SK-MEL-5 (cell line): ENCODE measurements around the gene ZCCHC8. TPM values are rescaled to one million over a fixed set of nuclear protein-coding genes. Genes with fewer than 3 reads are reported as not detected.
"Not testable (repeated sequence)": the region's sequence is repeated elsewhere in the genome, so short reads cannot be mapped to it uniquely, and the experiment has no call there.

Experiments used
- DNase-seq: peaks from one replicate; pipeline ENCODE4 v3.0.0-alpha.2; 2016; ENCODE audit warnings: low read depth, low spot score
- in situ Hi-C: cut with HindIII; loops from 2 replicates; pipeline ENCODE4 v1.10.0; 2016; ENCODE audit warnings: low sequenced_read_pairs, high pct_unique_total_duplicates, low pct_unique_long_range_greater_than_20kb
- total RNA-seq: library from RNA; depleted of rRNA; stranded (reverse); fragments of >200 nt; shearing (Covaris generic); gene quantifications from 2 replicates; pipeline ENCODE4 v1.2.3, GENCODE V29; 2014

Gene ZCCHC8
- total RNA-seq, 1 experiment from 2014 or later = 25.4 TPM

DNA sequence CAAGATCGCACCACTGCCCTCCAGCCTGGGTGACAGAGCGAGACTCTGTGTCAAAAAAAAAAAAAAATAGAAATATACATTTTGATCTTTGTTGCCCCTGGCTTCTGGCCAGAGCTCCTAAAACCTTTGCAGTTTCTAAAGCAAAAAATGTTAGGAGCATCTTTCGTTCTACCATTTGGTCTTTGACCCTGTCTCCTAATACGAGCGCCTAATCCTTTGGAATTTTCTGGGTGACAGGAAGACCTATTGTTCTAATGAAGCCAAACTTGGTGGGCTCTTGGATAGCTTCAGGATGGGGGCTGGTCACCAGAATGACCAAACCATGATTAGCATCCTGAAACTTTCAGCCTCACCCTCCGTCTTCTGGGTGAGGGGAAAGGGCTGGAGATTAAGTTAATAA, 46.0 kb downstream of the ZCCHC8 start:
- DNase-seq = no peak
- in situ Hi-C loops = no loop called here

DNA sequence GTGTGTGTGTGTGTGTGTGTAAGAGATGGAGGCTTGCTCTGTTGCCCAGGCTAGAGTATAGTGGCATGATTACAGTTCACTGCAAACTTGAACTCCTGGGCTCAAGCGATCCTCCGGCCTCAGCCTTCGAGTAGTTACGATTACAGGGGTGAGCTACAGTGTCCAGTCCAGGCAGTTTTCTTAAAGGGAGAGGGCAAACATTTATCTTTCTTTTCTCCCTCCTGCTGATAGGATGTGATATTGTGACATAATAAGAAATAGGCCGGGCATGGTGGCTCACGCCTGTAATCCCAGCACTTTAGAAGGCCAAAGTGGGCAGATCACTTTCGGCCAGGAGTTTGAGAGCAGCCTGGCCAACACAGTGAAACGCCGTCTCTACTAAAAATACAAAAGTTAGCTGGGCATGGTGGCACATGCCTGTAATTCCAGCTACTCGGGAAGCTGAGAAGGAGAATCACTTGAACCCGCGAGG, 46.4 kb downstream of the ZCCHC8 start:
- DNase-seq = no peak
- in situ Hi-C loops = no loop called here

DNA sequence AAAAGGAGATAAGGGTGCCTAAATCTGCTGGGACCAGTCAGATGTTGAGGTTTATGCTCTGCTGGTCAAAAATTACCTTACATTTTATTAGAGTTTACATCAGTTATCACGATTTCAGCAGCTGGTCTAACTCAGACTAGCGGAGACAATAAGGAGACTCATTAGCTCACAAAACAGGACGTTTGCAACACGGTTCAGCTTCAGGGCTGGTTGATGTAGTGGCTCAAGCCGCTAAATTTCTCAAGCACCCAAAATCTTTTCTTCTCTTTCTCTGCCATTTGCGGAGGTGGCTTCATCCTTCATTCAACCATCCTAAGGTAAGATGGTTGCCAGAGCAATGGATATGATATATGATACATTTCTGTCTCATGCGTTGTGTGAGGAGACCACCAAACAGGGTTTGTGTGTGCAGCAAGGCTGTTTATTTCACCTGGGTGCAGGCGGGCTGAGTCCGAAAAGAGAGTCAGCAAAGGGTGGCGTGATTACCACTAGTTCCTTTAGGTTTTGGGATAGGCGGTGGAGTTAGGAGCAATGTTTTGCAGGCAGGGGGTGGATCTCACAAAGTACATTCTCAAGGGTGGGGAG, 47.9 kb downstream of the ZCCHC8 start:
- in situ Hi-C loops = no loop called here
- no peak for DNase-seq

DNA sequence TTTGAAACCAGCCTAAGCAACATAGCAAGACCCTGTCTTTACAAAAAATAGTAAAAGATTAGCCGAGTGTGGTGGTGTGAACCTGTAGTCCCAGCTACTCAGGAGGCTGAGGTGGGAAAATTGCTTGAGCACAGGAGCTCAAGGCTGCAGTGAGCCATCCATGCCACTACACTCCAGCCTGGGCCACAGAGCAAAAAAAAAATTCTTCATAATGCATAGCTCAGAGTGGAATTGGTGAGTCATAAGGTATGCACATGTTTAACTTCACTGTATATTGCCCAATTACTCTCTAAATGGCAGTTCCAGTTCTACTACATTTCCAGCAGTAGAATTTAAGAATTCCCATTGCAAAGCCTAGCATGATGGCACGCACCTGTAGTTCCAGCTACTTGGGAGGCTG, 51.4 kb downstream of the ZCCHC8 start:
- in situ Hi-C loops = no loop called here
- DNase-seq = peak; percentile 58

DNA sequence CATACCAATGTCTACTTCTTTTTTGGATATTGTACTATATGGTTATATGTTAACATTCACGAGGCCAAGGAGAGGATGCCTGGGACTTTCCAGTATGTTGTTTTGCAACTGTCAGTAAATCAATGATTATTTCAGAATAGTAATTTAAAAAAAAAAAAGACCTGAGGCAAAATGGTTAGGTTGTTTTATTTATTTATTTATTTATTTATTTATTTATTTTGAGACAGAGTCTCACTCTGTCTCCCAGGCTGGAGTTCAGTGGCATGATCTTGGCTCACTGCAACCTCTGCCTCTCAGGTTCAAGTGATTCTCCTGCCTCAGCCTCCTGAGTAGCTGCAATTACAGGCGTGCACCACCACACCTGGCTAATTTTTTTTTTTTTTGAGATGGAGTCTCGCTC, 52.9 kb downstream of the ZCCHC8 start:
- DNase-seq, in situ Hi-C loops: not testable (repeated sequence)

DNA sequence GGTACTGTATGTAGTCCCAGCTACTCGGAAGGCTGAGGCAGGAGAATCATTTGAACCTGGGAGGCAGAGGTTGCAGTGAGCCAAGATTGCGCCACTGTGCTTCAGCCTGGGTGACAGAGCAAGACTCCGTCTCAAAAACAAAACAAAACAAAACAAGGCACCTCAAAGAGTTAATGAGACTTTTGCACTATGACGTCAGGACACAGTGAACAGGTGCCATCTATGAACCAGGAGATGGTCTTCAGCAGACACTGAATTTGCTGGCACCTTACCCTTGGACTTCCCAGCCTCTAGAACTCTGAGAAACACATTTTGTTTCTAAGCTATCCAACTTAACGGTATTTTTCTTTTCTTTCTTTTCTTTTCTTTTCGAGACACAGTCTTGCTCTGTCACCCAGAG, 54.3 kb downstream of the ZCCHC8 start:
- in situ Hi-C loops, DNase-seq: not testable (repeated sequence)

DNA sequence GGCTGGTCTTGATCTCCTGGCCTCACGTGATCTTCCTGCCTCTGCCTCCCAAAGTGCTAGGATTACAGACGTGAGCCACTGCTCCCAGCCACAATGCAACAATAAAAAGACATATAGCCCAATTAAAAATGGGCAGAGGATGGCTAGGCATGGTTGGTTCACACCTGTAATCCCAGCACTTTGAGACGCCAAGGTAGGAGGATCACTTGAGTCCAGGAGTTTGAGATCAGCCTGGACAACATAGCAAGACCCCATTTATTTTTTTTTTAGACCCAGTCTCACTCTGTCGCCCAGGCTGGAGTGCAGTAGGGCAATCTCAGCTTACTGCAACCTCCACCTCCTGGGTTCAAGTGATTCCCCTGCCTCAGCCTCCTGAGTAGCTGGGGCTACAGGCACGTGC, 56.7 kb downstream of the ZCCHC8 start:
- in situ Hi-C loops, DNase-seq: not testable (repeated sequence)

DNA sequence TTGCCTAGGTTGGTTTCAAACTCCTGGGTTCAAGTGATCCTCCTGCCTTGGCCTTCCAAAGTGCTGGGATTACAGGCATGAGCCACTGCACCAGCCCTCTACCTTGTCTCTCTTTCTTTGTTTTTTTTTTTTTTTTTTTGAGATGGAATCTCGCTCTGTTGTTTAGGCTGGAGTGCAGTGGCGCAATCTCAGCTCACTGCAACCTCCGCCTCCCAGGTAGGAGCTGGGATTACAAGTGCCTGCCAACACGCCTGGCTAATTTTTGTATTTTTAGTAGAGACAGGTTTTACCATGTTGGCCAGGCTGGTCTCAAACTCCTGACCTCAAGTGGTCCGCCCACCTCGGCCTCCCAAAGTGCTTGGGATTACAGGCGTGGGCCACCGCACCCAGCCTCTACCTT, 61.9 kb downstream of the ZCCHC8 start:
- DNase-seq, in situ Hi-C loops: not testable (repeated sequence)

DNA sequence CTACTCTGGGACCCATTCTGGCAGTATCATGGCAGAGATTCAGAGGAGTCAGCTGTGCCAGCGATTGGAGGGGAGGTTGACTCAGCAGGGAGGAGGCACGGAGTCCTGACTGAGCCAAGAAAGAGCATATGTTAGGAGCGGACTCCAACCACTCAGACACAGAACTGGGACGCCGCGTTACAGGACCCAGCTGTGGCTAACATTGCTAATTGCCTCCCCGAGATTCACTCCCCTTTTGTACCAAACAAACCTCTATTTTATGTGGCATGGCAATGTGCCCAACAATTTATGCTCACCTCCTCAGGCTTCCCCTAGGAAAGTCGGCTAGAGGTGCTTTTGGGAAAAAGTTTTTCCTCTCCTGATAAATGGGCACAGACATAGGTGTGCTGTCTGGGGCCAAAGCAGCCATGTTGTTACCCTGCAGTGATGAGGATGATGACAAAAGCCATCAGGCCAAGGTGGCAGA, 63.0 kb downstream of the ZCCHC8 start:
- in situ Hi-C loops = no loop called here
- DNase-seq = peak; percentile 55

DNA sequence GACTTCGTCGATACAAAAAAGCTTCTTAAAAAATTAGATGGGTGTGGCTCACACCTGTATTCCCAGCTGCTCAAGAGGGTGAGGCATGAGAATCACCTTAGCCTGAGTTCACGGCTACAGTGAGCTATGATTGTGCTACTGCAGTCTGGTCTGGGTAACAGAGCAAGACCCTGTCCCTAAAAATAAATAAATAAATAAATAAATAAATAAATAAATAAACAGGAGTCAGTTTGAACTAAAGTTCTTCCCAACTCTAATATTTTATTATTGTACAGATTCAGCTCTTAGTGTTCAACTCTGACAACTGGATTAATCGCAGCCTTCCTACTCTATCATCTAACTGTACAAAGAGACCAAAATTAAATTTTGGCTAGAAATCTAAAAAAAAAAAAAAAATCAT, 65.5 kb downstream of the ZCCHC8 start:
- no peak for DNase-seq
- in situ Hi-C loops = no loop called here

DNA sequence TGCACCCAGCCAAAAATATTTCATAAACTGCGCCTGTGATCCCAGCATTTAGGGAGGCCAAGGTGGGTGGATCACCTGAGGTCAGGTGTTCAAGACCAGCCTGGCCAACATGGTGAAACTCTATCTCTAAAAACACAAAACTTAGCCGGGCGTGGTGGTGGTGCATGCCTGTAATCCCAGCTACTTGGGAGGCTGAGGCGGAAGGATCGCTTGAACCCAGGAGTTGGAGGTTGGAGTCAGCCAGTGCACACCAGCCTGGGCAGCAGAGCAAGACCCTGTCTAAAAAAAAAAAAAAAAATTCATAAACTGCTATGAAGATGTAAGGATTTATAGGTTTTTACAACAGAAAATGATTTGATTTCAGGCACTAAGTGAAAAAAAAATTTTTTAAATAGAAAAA, 71.7 kb downstream of the ZCCHC8 start:
- in situ Hi-C loops, DNase-seq: not testable (repeated sequence)

DNA sequence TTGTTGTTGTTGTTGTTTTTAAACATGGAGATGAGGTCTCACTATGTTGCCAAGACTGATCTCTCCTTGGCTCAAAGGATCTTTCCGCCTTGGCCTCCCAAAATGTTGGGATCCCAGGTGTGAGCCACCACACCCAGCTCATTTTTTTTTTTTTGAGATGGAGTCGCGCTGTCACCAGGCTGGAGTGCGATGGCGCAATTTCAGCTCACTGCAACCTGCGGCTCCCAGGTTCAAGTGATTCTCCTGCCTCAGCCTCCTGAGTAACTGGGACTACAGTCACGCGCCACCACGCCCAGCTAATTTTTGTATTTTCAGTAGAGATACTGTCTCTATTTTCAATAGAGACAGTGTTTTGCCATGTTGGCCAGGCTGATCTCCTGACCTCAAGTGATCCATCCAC, 73.3 kb downstream of the ZCCHC8 start:
- in situ Hi-C loops = no loop called here
- no peak for DNase-seq

DNA sequence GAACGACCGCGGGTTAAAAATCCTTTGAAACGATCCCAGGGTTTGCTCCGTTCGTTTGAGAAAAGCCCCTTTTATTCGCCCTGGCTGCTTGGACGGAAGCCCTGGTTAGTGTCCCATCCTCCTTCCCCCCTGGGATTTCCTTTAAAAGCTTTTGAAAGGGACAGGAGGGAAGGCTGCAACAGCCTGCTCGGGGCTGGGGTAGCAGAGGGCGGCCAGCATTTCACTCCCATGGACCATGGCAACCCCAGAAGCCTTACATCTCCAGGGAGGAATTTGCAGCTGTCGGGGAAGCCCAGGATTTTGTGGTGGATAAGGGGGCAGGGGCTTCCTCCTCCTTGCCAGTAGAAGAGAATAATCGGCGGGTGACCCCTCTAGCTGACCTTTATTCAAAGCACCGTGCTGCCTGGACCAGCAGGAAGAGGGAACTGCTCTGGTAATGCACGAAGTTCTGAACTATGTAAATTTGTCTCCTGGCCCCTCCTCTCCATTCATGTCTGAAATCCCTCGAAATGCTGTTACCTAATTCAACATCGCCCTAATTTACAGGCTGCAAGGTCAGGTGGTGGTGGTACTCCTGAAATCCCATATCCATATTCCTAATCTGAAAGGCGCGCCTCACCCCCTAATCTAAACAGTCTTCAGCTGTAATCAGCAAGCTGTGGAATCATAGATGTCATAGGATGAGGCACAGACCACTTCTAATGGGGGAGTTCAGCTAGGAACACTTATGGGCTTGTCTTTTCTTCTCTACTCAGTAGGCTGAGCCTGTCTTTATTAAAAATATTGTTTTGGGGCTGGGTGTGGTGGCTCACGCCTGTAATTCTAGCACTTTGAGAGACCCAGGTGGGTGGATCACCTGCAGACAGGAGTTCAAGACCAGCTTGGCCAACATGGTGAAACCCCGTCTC, 77.2 kb downstream of the ZCCHC8 start:
- peak; percentile 75 for DNase-seq
- in situ Hi-C loops = no loop called here

DNA sequence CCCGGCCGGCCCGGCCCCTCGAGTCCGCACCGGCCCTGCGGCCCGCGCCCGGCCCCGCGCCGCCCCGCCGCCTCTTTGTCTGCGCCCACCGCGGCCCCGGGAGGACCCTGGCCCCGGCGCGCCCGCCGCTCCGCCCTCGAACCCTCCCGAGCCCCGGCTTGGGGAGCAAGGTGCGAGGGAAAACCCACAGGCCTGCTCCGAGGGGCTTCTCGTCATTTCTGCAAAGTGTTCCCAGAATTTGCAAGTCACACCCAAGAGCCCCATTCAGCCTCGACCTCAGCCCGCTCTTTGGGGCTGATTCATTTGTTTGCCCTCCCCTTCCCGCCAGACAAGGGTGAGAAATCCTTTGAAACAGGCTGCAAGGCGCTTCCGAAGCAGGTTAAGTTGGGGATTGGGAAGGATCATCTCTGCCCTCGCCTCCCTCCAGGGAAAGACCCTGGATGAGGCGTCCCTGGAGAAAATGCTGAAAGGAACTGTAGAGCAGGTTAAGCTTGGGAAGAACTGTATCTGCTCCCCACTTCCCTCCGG, 77.9 kb downstream of the ZCCHC8 start:
- no peak for DNase-seq
- in situ Hi-C loops = no loop called here

DNA sequence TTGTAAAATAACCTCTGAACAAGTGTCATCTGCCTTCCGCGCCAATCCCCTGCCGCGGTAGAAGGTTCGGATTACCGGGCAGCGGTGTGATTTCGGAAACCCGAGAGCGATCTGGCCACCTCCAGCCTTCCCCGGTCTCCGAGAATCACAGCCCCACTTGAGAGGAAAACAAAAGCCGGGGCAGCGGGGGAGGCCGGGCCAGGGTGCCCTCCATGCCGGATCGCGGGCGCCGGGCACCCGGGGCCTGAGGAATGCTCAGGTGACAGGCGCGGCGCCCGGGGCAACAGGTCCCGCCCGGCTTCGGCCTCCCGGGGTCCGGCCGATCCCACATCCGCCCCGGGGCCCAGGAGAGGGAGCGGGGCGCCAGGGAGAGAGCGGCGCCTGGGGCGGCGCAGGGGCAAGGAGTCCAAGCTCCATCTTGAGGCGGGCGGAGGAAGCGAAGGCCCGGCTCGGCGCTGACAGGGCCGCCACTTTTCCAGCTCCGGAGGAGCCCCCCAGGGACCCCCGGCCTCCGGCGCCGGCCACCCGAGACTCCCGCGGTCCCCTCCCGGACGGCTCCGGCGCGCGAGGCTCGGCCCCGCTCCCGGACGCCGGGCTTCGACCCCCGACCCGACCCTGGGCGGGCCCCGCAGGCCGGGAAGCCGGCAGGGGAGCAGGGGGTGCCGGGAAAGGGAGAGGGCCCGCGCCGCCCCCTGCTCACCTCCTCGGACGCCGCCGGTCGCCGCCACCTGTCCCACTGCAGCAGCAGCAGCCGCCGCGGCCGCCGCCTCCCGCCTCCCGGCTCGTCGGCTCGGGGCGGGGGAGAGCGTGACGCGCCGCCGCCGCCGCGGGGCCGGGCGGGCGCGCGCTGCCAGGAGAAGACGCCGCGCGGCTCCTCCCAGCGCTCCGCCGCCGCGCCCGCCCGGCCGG, 78.7 kb downstream of the ZCCHC8 start, which contains the start of gene CLIP1:
Gene CLIP1, minus strand, starts transcription at position 849 of the 909 bp plus-strand sequence. CDS start 42,217 bp downstream, outside the sequence.
- DNase-seq = peak; percentile 63
- in situ Hi-C loops = no loop called here
